Measurements from ENCODE around the gene LRRN1.

- TF ChIP-seq CTCF (conservative IDR thresholded peaks at IDR 0.05; ENCODE audit: low read length) (no peak), EZH2phosphoT487 (IDR thresholded peaks at IDR 0.05; ENCODE audit: borderline replicate concordance) (no peak)
Observed at GRCh38 chr3:3765661-3766060, 33.6 kb upstream of the LRRN1 start.

Data from Loucy (cell line).